Endothelial cell of umbilical vein (primary cell): Measurements from ENCODE around the gene EDC4. TPM values are rescaled to one million over a fixed set of nuclear protein-coding genes. Genes with fewer than 3 reads are reported as not detected.
A peak's percentile ranks its signal among the peaks of the same experiment; 100 is the strongest.

Experiments used
- BruUV-seq: library from RNA; stranded (reverse); fragments of 400-500 nt; replicated peaks from 2 replicates; lab custom pipeline; 2021; lab: Mats Ljungman, UMichigan
- CTCF ChIA-PET: fragments of 300-600, 350-600 bp; sonication (Branson Sonifier 250); formaldehyde crosslinking; loops from one replicate; lab custom pipeline; 2021; ENCODE audit warnings: antibody characterized with exemption, inconsistent platforms; lab: Charles Lee
- POLR2A ChIA-PET: fragments of 300-600, 350-600 bp; sonication (Branson Sonifier 250); formaldehyde crosslinking; loops from one replicate; lab custom pipeline; 2021; ENCODE audit warnings: antibody characterized with exemption, inconsistent platforms; lab: Charles Lee
- DNase-seq: peaks from one replicate; pipeline ENCODE4 v3.0.0-alpha.2; 2011; ENCODE audit warnings: low read depth, low spot score
- FAIRE-seq: peaks from 2 replicates; lab custom pipeline; 2011; peaks lifted over from hg19 to GRCh38; lab: Jason Lieb, UNC
- H2AFZ ChIP-seq: 2 replicates; pipeline ENCODE4 v1.6.0; 2012; ENCODE audit warnings: low read depth, low read length, control low read depth, inconsistent platforms
- H3K27ac ChIP-seq: 2 replicates; pipeline ENCODE4 v1.5.1; 2011; ENCODE audit warnings: low read depth, mild to moderate bottlenecking, control low read depth, low read length, moderate library complexity; ENCODE audit not compliant: insufficient read depth
- H3K27me3 ChIP-seq, 2 experiments: 2 replicates each; pipeline versions ENCODE4 v1.6.0 to v1.6.1; 2011; ENCODE audit warnings: low read length in 2 of 2, mixed read lengths in 1 of 2; ENCODE audit not compliant: control insufficient read depth in 2 of 2, insufficient read depth in 2 of 2
- H3K36me3 ChIP-seq, 2 experiments: 2 replicates in 1 of 2; 3 replicates in 1 of 2; pipeline ENCODE4 v1.5.1; 2011; ENCODE audit warnings: low read length in 2 of 2, mild to moderate bottlenecking in 1 of 2, moderate library complexity in 1 of 2; ENCODE audit not compliant: control insufficient read depth in 2 of 2, insufficient read depth in 2 of 2; ENCODE audit errors: extremely low read depth in 1 of 2
- H3K4me1 ChIP-seq: 3 replicates; pipeline ENCODE4 v1.5.1; 2011; ENCODE audit warnings: mild to moderate bottlenecking, low read length; ENCODE audit not compliant: control insufficient read depth, insufficient read depth; ENCODE audit errors: extremely low read depth
- H3K4me2 ChIP-seq: 2 replicates; pipeline ENCODE4 v1.6.1; 2011; ENCODE audit warnings: low read length, control low read depth, mixed read lengths; ENCODE audit not compliant: insufficient read depth
- H3K4me3 ChIP-seq, 3 experiments: fragments of 200-600 bp in 1 of 3; sonication (generic), shearing (Covaris generic) in 1 of 3; replicated peaks in 1 of 3; 2 replicates each; pipeline ENCODE4 v1.5.1; 2011 to 2016; ENCODE audit warnings: control low read depth in 3 of 3, low read length in 3 of 3, mild to moderate bottlenecking in 2 of 3, inconsistent platforms in 1 of 3, low read depth in 1 of 3, moderate library complexity in 1 of 3; ENCODE audit not compliant: insufficient read depth in 1 of 3
- H3K79me2 ChIP-seq: 2 replicates; pipeline ENCODE4 v1.6.0; 2012; ENCODE audit warnings: low read length, inconsistent platforms; ENCODE audit not compliant: control insufficient read depth, insufficient read depth
- H3K9ac ChIP-seq: replicated peaks from 2 replicates; pipeline ENCODE3; 2011; ENCODE audit warnings: low read length, control low read depth; ENCODE audit not compliant: insufficient read depth; ENCODE audit errors: extremely low read depth
- H3K9me1 ChIP-seq: replicated peaks from 3 replicates; pipeline ENCODE4 v1.6.0; 2011; ENCODE audit warnings: mild to moderate bottlenecking, low read length; ENCODE audit not compliant: control insufficient read depth, insufficient read depth; ENCODE audit errors: extremely low read depth
- H3K9me3 ChIP-seq: replicated peaks from 2 replicates; pipeline ENCODE4 v1.5.1; 2012; ENCODE audit warnings: low read length, inconsistent platforms; ENCODE audit not compliant: control insufficient read depth, insufficient read depth
- H4K20me1 ChIP-seq: replicated peaks from 2 replicates; pipeline ENCODE3; 2011; ENCODE audit warnings: mild to moderate bottlenecking, low read length; ENCODE audit not compliant: control insufficient read depth, insufficient read depth; ENCODE audit errors: extremely low read depth
- CTCF ChIP-seq, 2 donors: IDR thresholded peaks; 1 replicate in 1 of 2; 2 replicates in 1 of 2; pipeline ENCODE4 v1.5.1; 2011; ENCODE audit warnings: low read length in 2 of 2, mild to moderate bottlenecking in 2 of 2, moderate library complexity in 2 of 2, control low read depth in 1 of 2, inconsistent platforms in 1 of 2, low read depth in 1 of 2; ENCODE audit not compliant: insufficient read depth in 1 of 2; ENCODE audit errors: extremely low read depth in 1 of 2
- EZH2 ChIP-seq: IDR thresholded peaks from 2 replicates; pipeline ENCODE4 v1.6.1; 2012; ENCODE audit warnings: borderline replicate concordance, low read depth, mild to moderate bottlenecking, moderate library complexity, low read length, inconsistent platforms; ENCODE audit not compliant: severe bottlenecking
- FOS ChIP-seq: IDR thresholded peaks from 2 replicates; pipeline ENCODE4 v1.6.1; 2011; ENCODE audit warnings: mild to moderate bottlenecking, low read length, moderate library complexity, borderline replicate concordance; ENCODE audit not compliant: insufficient read depth
- GATA2 ChIP-seq: IDR thresholded peaks from 2 replicates; pipeline ENCODE4 v1.7.0; 2011; ENCODE audit warnings: low read depth, mild to moderate bottlenecking, moderate library complexity, mixed read lengths, low read length; ENCODE audit not compliant: insufficient read length, insufficient read depth
- JUN ChIP-seq: IDR thresholded peaks from 2 replicates; pipeline ENCODE4 v1.6.1; 2011; ENCODE audit warnings: borderline replicate concordance, low read depth; ENCODE audit not compliant: insufficient read length, insufficient read depth
- POLR2AphosphoS5 ChIP-seq: IDR thresholded peaks from 2 replicates; pipeline ENCODE4 v1.6.1; 2012; ENCODE audit warnings: low read depth, mild to moderate bottlenecking, control low read depth, low read length, moderate library complexity; ENCODE audit not compliant: insufficient read depth
- dilution Hi-C: fragments of 300-500 bp; cut with MboI; formaldehyde crosslinking; loops from one replicate; pipeline ENCODE4 v1.15.0; 2019; ENCODE audit warnings: low sequenced_read_pairs; ENCODE audit not compliant: extremely low pct_ligation_motif_present
- intact Hi-C: fragments of 100-400 bp; cut with micrococcal nuclease; formaldehyde crosslinking; loops from one replicate; pipeline ENCODE4 v1.10.0; 2022
- polyA plus RNA-seq, 4 experiments: library from polyadenylated mRNA; depleted of rRNA in 3 of 4; stranded (reverse) in 3 of 4; unstranded in 1 of 4; fragments of >200 nt; gene quantifications; 2 replicates each; pipeline versions ENCODE4 v1.2.1 to v1.2.3, GENCODE V29; 2011 to 2012; ENCODE audit warnings: missing spikeins in 1 of 4
- total RNA-seq: library from RNA; stranded (reverse); gene quantifications from 2 replicates; pipeline ENCODE4 v1.2.3, GENCODE V29; 2021

The EDC4 gene
- total and polyA plus RNA-seq, 2 donors (not counting 3 experiments of a cell fraction or from before 2014, with no cell fraction given): 57.5 to 81.2 TPM

- no peaks in the 10 kb centered on the region for H3K9me3 ChIP-seq
- peak; percentile 75 for FAIRE-seq
- H3K9me1 ChIP-seq: no peaks in the 10 kb centered on the region
- H3K4me2 ChIP-seq: peak overlapping the region; percentile 45
- H2AFZ ChIP-seq: peak overlapping the region; percentile 58
- H3K4me1 ChIP-seq: peaks cover 10% of the 10 kb centered on the region
- no peak for TF ChIP-seq POLR2AphosphoS5
- no peak for TF ChIP-seq CTCF (IDR thresholded peaks at IDR 0.05; ENCODE audit: extremely low read depth in 1 of 2, insufficient read depth in 1 of 2, low read depth in 1 of 2, low read length in 2 of 2)
- TF ChIP-seq JUN: no peak
- no peak for TF ChIP-seq GATA2
- no peak for TF ChIP-seq FOS
- TF ChIP-seq EZH2: no peak
- intact Hi-C loops: loop anchor here (1.0 to 10.0 kb wide), 2 partner anchors 10 to 588 kb away; partner anchors contain the start of gene PSKH1
- H3K79me2 ChIP-seq: peaks cover 9% of the 10 kb centered on the region
- no TSS peak for BruUV-seq
- POLR2A ChIA-PET: no interaction called here
- CTCF ChIA-PET: interaction anchor here (0.8 to 3.7 kb wide), 4 partner anchors 10 to 28 kb away, joined by 3 to 17 read pairs (median 4); partner anchors contain the start of gene PSKH1
- dilution Hi-C loops: loop anchor here (25.0 kb wide), 1 partner anchor 216 kb away; no protein-coding TSS in a partner anchor
- H3K9ac ChIP-seq: peak overlapping the region; percentile 30
- H3K27me3 ChIP-seq: no peaks in the 10 kb centered on the region
- peaks cover 0 to 2% of the 10 kb centered on the region in 2 experiments for H3K36me3 ChIP-seq
- peak; percentile 88 for DNase-seq
- H3K4me3 ChIP-seq: no peak overlapping the region
- peak overlapping the region; percentile 67 for H3K27ac ChIP-seq
- no peaks in the 10 kb centered on the region for H4K20me1 ChIP-seq
These were observed 30.0 kb downstream of the EDC4 start for GRCh38 chr16:67902831-67903230.
